HepG2 (cell line): ENCODE results near the gene TRIM42. TPM values are rescaled to one million over a fixed set of nuclear protein-coding genes. Genes with fewer than 3 reads are reported as not detected.

ENCODE experiments used
- AKAP8 ChIP-seq: sonication (generic); formaldehyde crosslinking; IDR thresholded peaks from 2 replicates; pipeline ENCODE4 v1.5.1; 2020; ENCODE audit warnings: mild to moderate bottlenecking, missing genetic modification reagents
- CC2D1A ChIP-seq: sonication (generic); formaldehyde crosslinking; IDR thresholded peaks from 2 replicates; pipeline ENCODE4 v1.8.1; 2023; ENCODE audit warnings: mild to moderate bottlenecking, missing genetic modification reagents
- DNMT1 ChIP-seq: sonication (generic); formaldehyde crosslinking; IDR thresholded peaks from 2 replicates; pipeline ENCODE4 v1.5.1; 2020; ENCODE audit warnings: mild to moderate bottlenecking, missing genetic modification reagents
- EP300 ChIP-seq, 3 experiments: sonication (generic) in 1 of 3; formaldehyde crosslinking in 1 of 3; IDR thresholded peaks; 2 replicates each; pipeline versions ENCODE4 v1.5.1 to v1.6.1; 2011 to 2020; ENCODE audit warnings: low read depth in 2 of 3, low read length in 2 of 3, borderline replicate concordance in 1 of 3, improper control_type of control experiment in 1 of 3, mild to moderate bottlenecking in 1 of 3, missing genetic modification reagents in 1 of 3, moderate library complexity in 1 of 3
- FOSL1 ChIP-seq: sonication (generic); formaldehyde crosslinking; IDR thresholded peaks from 2 replicates; pipeline ENCODE4 v1.9.0; 2021; ENCODE audit warnings: missing genetic modification reagents, borderline replicate concordance
- FOXJ3 ChIP-seq: sonication (generic); formaldehyde crosslinking; IDR thresholded peaks from 2 replicates; pipeline ENCODE4 v1.4.0; 2020; ENCODE audit warnings: missing genetic modification reagents, mild to moderate bottlenecking, borderline replicate concordance
- HDAC6 ChIP-seq: fragments of 200-600 bp; sonication (generic); IDR thresholded peaks from 2 replicates; pipeline ENCODE4 v1.7.0; 2017; ENCODE audit warnings: mild to moderate bottlenecking, antibody characterized with exemption, low read length, low read depth
- HNRNPK ChIP-seq: fragments of 200-400 bp; formaldehyde crosslinking; IDR thresholded peaks from 2 replicates; pipeline ENCODE4 v1.6.1; 2018; ENCODE audit warnings: low read length, low read depth, moderate library complexity, mild to moderate bottlenecking; ENCODE audit not compliant: poor library complexity, severe bottlenecking
- HOXA7 ChIP-seq: sonication (generic); formaldehyde crosslinking; IDR thresholded peaks from 2 replicates; pipeline ENCODE4 v1.8.1; 2022; ENCODE audit warnings: mild to moderate bottlenecking, missing genetic modification reagents, moderate library complexity
- JUNB ChIP-seq: sonication (generic); formaldehyde crosslinking; IDR thresholded peaks from 2 replicates; pipeline ENCODE4 v1.8.0; 2022; ENCODE audit warnings: missing genetic modification reagents, mild to moderate bottlenecking, borderline replicate concordance
- MED13 ChIP-seq: sonication (generic); formaldehyde crosslinking; IDR thresholded peaks from 2 replicates; pipeline ENCODE4 v1.5.0; 2020; ENCODE audit warnings: missing genetic modification reagents
- NFKBIZ ChIP-seq: IDR thresholded peaks from 2 replicates; pipeline ENCODE4 v1.6.1; 2018; ENCODE audit warnings: missing genetic modification reagents, missing compliant biosample characterization
- PHF21A ChIP-seq: sonication (generic); formaldehyde crosslinking; IDR thresholded peaks from 2 replicates; pipeline ENCODE4 v1.5.0; 2020; ENCODE audit warnings: mild to moderate bottlenecking, missing genetic modification reagents
- POGZ ChIP-seq: sonication (generic); formaldehyde crosslinking; IDR thresholded peaks from 2 replicates; pipeline ENCODE4 v1.4.0; 2020; ENCODE audit warnings: mild to moderate bottlenecking, missing genetic modification reagents
- REPIN1 ChIP-seq: sonication (generic); formaldehyde crosslinking; IDR thresholded peaks from 2 replicates; pipeline ENCODE4 v1.8.0; 2022; ENCODE audit warnings: missing genetic modification reagents, low read depth, mild to moderate bottlenecking, borderline replicate concordance
- SIN3A ChIP-seq: IDR thresholded peaks from 2 replicates; pipeline ENCODE4 v1.6.1; 2011; ENCODE audit warnings: low read depth, mild to moderate bottlenecking, control low read depth, low read length, borderline replicate concordance
- SPEN ChIP-seq: sonication (generic); formaldehyde crosslinking; IDR thresholded peaks from 2 replicates; pipeline ENCODE4 v1.5.1; 2020; ENCODE audit warnings: low read depth, mild to moderate bottlenecking, missing genetic modification reagents
- WIZ ChIP-seq: sonication (generic); formaldehyde crosslinking; IDR thresholded peaks from 2 replicates; pipeline ENCODE4 v1.5.1; 2020; ENCODE audit warnings: mild to moderate bottlenecking, missing genetic modification reagents
- ZBTB7B ChIP-seq: sonication (generic); formaldehyde crosslinking; IDR thresholded peaks from 2 replicates; pipeline ENCODE4 v1.4.0; 2020; ENCODE audit warnings: missing genetic modification reagents
- ZFP41 ChIP-seq: sonication (generic); formaldehyde crosslinking; IDR thresholded peaks from 2 replicates; pipeline ENCODE4 v1.4.0; 2020; ENCODE audit warnings: mild to moderate bottlenecking, missing genetic modification reagents, borderline replicate concordance
- ZNF143 ChIP-seq: sonication (generic); formaldehyde crosslinking; IDR thresholded peaks from 2 replicates; pipeline ENCODE4 v1.4.0; 2020; ENCODE audit warnings: missing genetic modification reagents
- ZNF251 ChIP-seq: sonication (generic); formaldehyde crosslinking; IDR thresholded peaks from 2 replicates; pipeline ENCODE4 v1.9.0; 2021; ENCODE audit warnings: mild to moderate bottlenecking, missing genetic modification reagents
- ZNF333 ChIP-seq: sonication (generic); formaldehyde crosslinking; IDR thresholded peaks from 2 replicates; pipeline ENCODE4 v1.4.0; 2020; ENCODE audit warnings: mild to moderate bottlenecking, missing genetic modification reagents, borderline replicate concordance
- ZNF350 ChIP-seq: sonication (generic); formaldehyde crosslinking; IDR thresholded peaks from 2 replicates; pipeline ENCODE4 v1.4.0; 2020; ENCODE audit warnings: mild to moderate bottlenecking, low read depth, missing genetic modification reagents, borderline replicate concordance
- ZNF503 ChIP-seq: sonication (generic); formaldehyde crosslinking; IDR thresholded peaks from 2 replicates; pipeline ENCODE4 v1.4.0; 2020; ENCODE audit warnings: missing genetic modification reagents
- ZNF550 ChIP-seq: sonication (generic); formaldehyde crosslinking; IDR thresholded peaks from 2 replicates; pipeline ENCODE4 v1.4.0; 2020; ENCODE audit warnings: mild to moderate bottlenecking, missing genetic modification reagents, borderline replicate concordance
- ZNF563 ChIP-seq: sonication (generic); formaldehyde crosslinking; IDR thresholded peaks from 2 replicates; pipeline ENCODE4 v1.8.0; 2022; ENCODE audit warnings: mild to moderate bottlenecking, moderate library complexity, missing genetic modification reagents
- ZNF672 ChIP-seq: sonication (generic); formaldehyde crosslinking; IDR thresholded peaks from 2 replicates; pipeline ENCODE4 v1.8.1; 2022; ENCODE audit warnings: missing genetic modification reagents
- ZNF780A ChIP-seq: sonication (generic); formaldehyde crosslinking; IDR thresholded peaks from 2 replicates; pipeline ENCODE4 v1.8.0; 2022; ENCODE audit warnings: mild to moderate bottlenecking, missing genetic modification reagents, moderate library complexity
- ZNF788 ChIP-seq: sonication (generic); formaldehyde crosslinking; IDR thresholded peaks from 2 replicates; pipeline ENCODE4 v1.5.0; 2020; ENCODE audit warnings: mild to moderate bottlenecking, missing genetic modification reagents, borderline replicate concordance
- polyA plus RNA-seq, 8 experiments: library from polyadenylated mRNA; depleted of rRNA in 3 of 8; stranded (reverse) in 7 of 8; unstranded in 1 of 8; fragments of >200 nt; fragmentation: Illumina TruSeq in 4 of 8; extraction: Trizol in 4 of 8; gene quantifications; 2 replicates each; pipeline versions ENCODE4 v1.2.1 to v1.2.3, GENCODE V29; 2011 to 2016; ENCODE audit warnings: low read depth in 4 of 8, missing spikeins in 1 of 8, mixed read lengths in 1 of 8; ENCODE audit not compliant: insufficient read depth in 1 of 8
- total RNA-seq, 5 experiments: library from RNA; depleted of rRNA; stranded (reverse); fragments of >200 nt; fragmentation: Illumina TruSeq; extraction: Trizol; gene quantifications; 2 replicates each; pipeline ENCODE4 v1.2.3, GENCODE V29; 2016; ENCODE audit warnings: low read depth in 1 of 5

TRIM42 gene
- total and polyA plus RNA-seq, 2 of the 13 experiments (the other 11 are each of a cell fraction or from before 2014, with no cell fraction given) = not detected

DNA sequence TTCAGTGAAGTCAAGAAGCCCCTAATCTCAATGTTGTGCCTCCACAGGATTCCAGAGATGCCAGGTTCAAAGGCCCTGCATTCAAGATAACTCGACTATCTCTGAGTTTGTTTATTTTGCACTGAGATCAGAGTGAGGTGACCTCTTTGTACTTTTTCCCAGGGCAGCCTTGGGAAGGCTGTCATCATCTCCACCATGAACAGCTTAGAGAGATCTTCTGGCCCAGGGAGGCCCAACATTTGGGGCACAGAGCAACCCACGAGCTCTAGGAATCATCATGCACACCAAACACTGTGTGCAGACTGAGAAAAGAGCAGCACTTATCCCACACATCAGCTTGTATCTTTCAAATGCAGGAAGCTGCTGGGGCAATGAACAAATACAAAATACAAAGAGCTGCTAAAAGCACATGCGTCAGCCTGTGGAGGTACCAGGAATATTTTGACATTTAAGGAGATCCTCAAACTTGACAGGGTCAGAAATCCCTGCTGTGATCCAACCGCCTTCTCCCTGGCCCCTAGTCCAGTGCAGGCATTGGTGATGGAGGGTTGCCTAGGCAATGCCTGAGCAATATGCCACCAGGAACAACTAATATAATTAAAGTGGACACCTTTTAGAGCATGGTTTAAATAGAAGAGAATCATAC is 33.6 kb downstream of the TRIM42 start (continued):
- TF ChIP-seq WIZ (CRISPR knock-in tag) (peak; percentile 37; the same call in 1 of the 2 replicates), FOSL1 (peak; percentile 33; the same call in 1 of the 2 replicates), ZNF251 (CRISPR knock-in tag) (no peak), EP300 (IDR thresholded peaks at IDR 0.05; ENCODE audit: low read depth in 2 of 2, low read length in 2 of 2) (peak in 1 of 2 experiments; percentile 96; a peak in 2 of 4 replicates), EP300 (CRISPR knock-in tag; IDR thresholded peaks at IDR 0.05; ENCODE audit: borderline replicate concordance) (peak; percentile 91), ZNF143 (0 out of 2 replicates have a peak, but pooled peaks have one; percentile 40), POGZ (peak; percentile 60), DNMT1 (CRISPR knock-in tag) (no peak), NFKBIZ (CRISPR knock-in tag) (0 out of 2 replicates have a peak, but pooled peaks have one; percentile 29), PHF21A (CRISPR knock-in tag) (peak; percentile 77), CC2D1A (CRISPR knock-in tag) (no peak), AKAP8 (no peak), HNRNPK (no peak), ZNF503 (CRISPR knock-in tag) (peak; percentile 86), JUNB (CRISPR knock-in tag) (no peak), ZNF563 (CRISPR knock-in tag) (no peak), HDAC6 (no peak), FOXJ3 (CRISPR knock-in tag) (peak; percentile 92; the same call in 1 of the 2 replicates), MED13 (peak; percentile 86; the same call in 1 of the 2 replicates), SPEN (CRISPR knock-in tag) (peak; percentile 39; the same call in 1 of the 2 replicates), ZFP41 (no peak), ZNF550 (no peak), ZNF333 (CRISPR knock-in tag) (no peak), ZNF350 (CRISPR knock-in tag) (no peak), REPIN1 (CRISPR knock-in tag) (peak; percentile 50; the same call in 1 of the 2 replicates), ZNF788 (CRISPR knock-in tag) (peak; percentile 44; the same call in 1 of the 2 replicates), ZNF780A (no peak; the same call in 1 of the 2 replicates), HOXA7 (CRISPR knock-in tag) (no peak), SIN3A (no peak), ZBTB7B (CRISPR knock-in tag) (peak; percentile 51; the same call in 1 of the 2 replicates), ZNF672 (CRISPR knock-in tag) (no peak)
